ENCODE results near the gene PACSIN1.

Gene PACSIN1

GRCh38 chr6:34517966-34518365 is 52.1 kb downstream of the PACSIN1 start:
- H3K4me3 ChIP-seq (ENCODE audit: low read depth, low read length): no peak overlapping the region
- TF ChIP-seq CTCF (conservative IDR thresholded peaks at IDR 0.05; ENCODE audit: low read depth, low read length): no peak
- DNase-seq (ENCODE audit: low read depth): no peak

- H3K4me3 ChIP-seq (ENCODE audit: low read depth, low read length): no peak overlapping the region
- no peak for TF ChIP-seq CTCF (conservative IDR thresholded peaks at IDR 0.05; ENCODE audit: low read depth, low read length)
- no peak for DNase-seq (ENCODE audit: low read depth)
Measured at GRCh38 chr6:34518669-34519365, 52.9 kb downstream of the PACSIN1 start.

GRCh38 chr6:34519971-34520644 is 54.2 kb downstream of the PACSIN1 start:
- DNase-seq (ENCODE audit: low read depth): no peak
- TF ChIP-seq CTCF (conservative IDR thresholded peaks at IDR 0.05; ENCODE audit: low read depth, low read length): no peak
- no peak overlapping the region for H3K4me3 ChIP-seq (ENCODE audit: low read depth, low read length)

GRCh38 chr6:34520645-34521462 is 55.0 kb downstream of the PACSIN1 start:
- no peak for DNase-seq (ENCODE audit: low read depth)
- no peak overlapping the region for H3K4me3 ChIP-seq (ENCODE audit: low read depth, low read length)
- no peak for TF ChIP-seq CTCF (conservative IDR thresholded peaks at IDR 0.05; ENCODE audit: low read depth, low read length)

- H3K4me3 ChIP-seq (ENCODE audit: low read depth, low read length): no peak overlapping the region
- TF ChIP-seq CTCF (conservative IDR thresholded peaks at IDR 0.05; ENCODE audit: low read depth, low read length): no peak
- no peak for DNase-seq (ENCODE audit: low read depth)
Measured at GRCh38 chr6:34521463-34522285, 55.8 kb downstream of the PACSIN1 start.

GRCh38 chr6:34522761-34523160 is 56.9 kb downstream of the PACSIN1 start:
- no peak for DNase-seq (ENCODE audit: low read depth)
- TF ChIP-seq CTCF (conservative IDR thresholded peaks at IDR 0.05; ENCODE audit: low read depth, low read length): no peak
- no peak overlapping the region for H3K4me3 ChIP-seq (ENCODE audit: low read depth, low read length)
